HCT116 (cell line): ENCODE measurements around the gene SLC44A5. TPM values are rescaled to one million over a fixed set of nuclear protein-coding genes. Genes with fewer than 3 reads are reported as not detected.
"Not testable (repeated sequence)": the region's sequence is repeated elsewhere in the genome, so short reads cannot be mapped to it uniquely, and the experiment has no call there.

Source experiments
- ATAC-seq: fragments of 200-7000 bp; cut with Tn5 transposase; 2 replicates; pipeline ENCODE4 v1.9.1; 2020; ENCODE audit warnings: mild to moderate bottlenecking, moderate library complexity
- BruUV-seq: library from RNA; stranded (reverse); fragments of 400-500 nt; replicated peaks from 2 replicates; lab custom pipeline; 2021; lab: Mats Ljungman, UMichigan
- CTCF ChIA-PET: fragments of 300-600 bp; sonication (Branson Sonifier 250); formaldehyde crosslinking; loops from one replicate; lab custom pipeline; 2021; ENCODE audit warnings: antibody characterized with exemption; lab: Charles Lee
- POLR2A ChIA-PET: fragments of 300-600, 350-600 bp; sonication (Branson Sonifier 250); formaldehyde crosslinking; loops from one replicate; lab custom pipeline; 2021; ENCODE audit warnings: antibody characterized with exemption; lab: Charles Lee
- RAD21 ChIA-PET, 2 experiments: fragments of 300-600 bp; sonication (Branson Sonifier 250); formaldehyde crosslinking; loops; one replicate each; lab custom pipeline; 2023; ENCODE audit warnings: low total read pairs in 2 of 2; ENCODE audit not compliant: uncharacterized antibody in 2 of 2, unreplicated experiment in 2 of 2, low non-redundant PET in 1 of 2; lab: Charles Lee
- DNase-seq: peaks from one replicate; pipeline ENCODE4 v3.0.0-alpha.2; 2010; ENCODE audit warnings: low read depth, low spot score
- H2AFZ ChIP-seq: fragments of 200-600 bp; shearing (Covaris generic), sonication (generic); 2 replicates; pipeline ENCODE4 v1.6.1; 2017; ENCODE audit warnings: low read depth, mixed run types, mixed read lengths, antibody characterized with exemption, low read length; ENCODE audit not compliant: poor library complexity, severe bottlenecking
- H3K27ac ChIP-seq: 2 replicates; pipeline ENCODE4 v1.5.1; 2012; ENCODE audit warnings: low read depth, low read length
- H3K27me3 ChIP-seq: fragments of 200-600 bp; sonication (generic); 2 replicates; pipeline ENCODE4 v1.6.1; 2016; ENCODE audit warnings: mixed run types, low read length, mixed read lengths; ENCODE audit not compliant: insufficient read depth
- H3K36me3 ChIP-seq, 2 experiments: fragments of 200-500 bp in 1 of 2; fragments of 200-600 bp in 1 of 2; sonication (Bioruptor generic) in 1 of 2; sonication (generic) in 1 of 2; 2 replicates each; pipeline versions ENCODE4 v1.5.1 to v1.6.1; 2014 to 2016; ENCODE audit warnings: low read length in 2 of 2, inconsistent platforms in 1 of 2, mixed read lengths in 1 of 2, mixed run types in 1 of 2; ENCODE audit not compliant: insufficient read depth in 2 of 2, control insufficient read depth in 1 of 2
- H3K4me1 ChIP-seq, 2 experiments: fragments of 200-600 bp in 1 of 2; sonication (generic) in 1 of 2; 2 replicates each; pipeline versions ENCODE4 v1.5.1 to v1.6.1; 2012 to 2017; ENCODE audit warnings: low read length in 2 of 2, inconsistent platforms in 1 of 2, mild to moderate bottlenecking in 1 of 2, mixed read lengths in 1 of 2, mixed run types in 1 of 2, moderate library complexity in 1 of 2; ENCODE audit not compliant: insufficient read depth in 2 of 2, control insufficient read depth in 1 of 2
- H3K4me2 ChIP-seq: fragments of 200-600 bp; sonication (generic); 2 replicates; pipeline ENCODE4 v1.6.1; 2017; ENCODE audit warnings: mixed run types, low read length, mixed read lengths
- H3K4me3 ChIP-seq, 2 experiments: fragments of 200-600 bp in 1 of 2; sonication (generic) in 1 of 2; replicated peaks in 1 of 2; 2 replicates each; pipeline ENCODE4 v1.5.1; 2011 to 2016; ENCODE audit warnings: low read length in 2 of 2, control low read depth in 1 of 2, low read depth in 1 of 2, mild to moderate bottlenecking in 1 of 2, mixed read lengths in 1 of 2, mixed run types in 1 of 2
- H3K79me2 ChIP-seq: fragments of 200-600 bp; sonication (generic); 2 replicates; pipeline ENCODE4 v1.6.1; 2017; ENCODE audit warnings: mild to moderate bottlenecking, mixed run types, low read length, moderate library complexity, mixed read lengths; ENCODE audit not compliant: insufficient read depth
- H3K9ac ChIP-seq: fragments of 200-600 bp; sonication (generic); 2 replicates; pipeline ENCODE4 v1.6.1; 2016; ENCODE audit warnings: low read length, mixed read lengths
- H3K9me2 ChIP-seq: fragments of 200-600 bp; sonication (generic), shearing (Covaris generic); 2 replicates; pipeline ENCODE4 v1.6.1; 2017; ENCODE audit warnings: mixed run types, mild to moderate bottlenecking, moderate library complexity; ENCODE audit not compliant: insufficient read depth
- H3K9me3 ChIP-seq, 2 experiments: fragments of 200-500 bp in 1 of 2; fragments of 200-600 bp in 1 of 2; sonication (Bioruptor generic) in 1 of 2; sonication (generic) in 1 of 2; 2 replicates each; pipeline ENCODE4 v1.6.1; 2014 to 2017; ENCODE audit warnings: low read length in 2 of 2, mixed read lengths in 2 of 2, inconsistent platforms in 1 of 2, low read depth in 1 of 2, mild to moderate bottlenecking in 1 of 2, mixed run types in 1 of 2, moderate library complexity in 1 of 2; ENCODE audit not compliant: control insufficient read depth in 1 of 2, insufficient read depth in 1 of 2
- H4K20me1 ChIP-seq: fragments of 200-600 bp; sonication (generic), shearing (Covaris generic); 2 replicates; pipeline ENCODE4 v1.6.1; 2017; ENCODE audit warnings: mixed run types, mild to moderate bottlenecking, moderate library complexity; ENCODE audit not compliant: insufficient read depth
- CBX3 ChIP-seq: IDR thresholded peaks from 2 replicates; pipeline ENCODE4 v1.6.1; 2012; ENCODE audit warnings: low read depth
- CEBPB ChIP-seq: IDR thresholded peaks from 2 replicates; pipeline ENCODE4 v1.6.1; 2012; ENCODE audit warnings: low read depth
- EGR1 ChIP-seq: IDR thresholded peaks from 2 replicates; pipeline ENCODE4 v1.6.1; 2012; ENCODE audit warnings: low read depth
- EZH2 ChIP-seq: fragments of 200-600 bp; sonication (generic); IDR thresholded peaks from 2 replicates; pipeline ENCODE4 v1.6.1; 2017; ENCODE audit warnings: antibody characterized with exemption, mixed run types
- SIN3A ChIP-seq: IDR thresholded peaks from 2 replicates; pipeline ENCODE4 v1.6.1; 2012; ENCODE audit warnings: low read depth
- SP1 ChIP-seq: IDR thresholded peaks from 2 replicates; pipeline ENCODE4 v1.6.1; 2012; ENCODE audit warnings: low read depth
- YY1 ChIP-seq: IDR thresholded peaks from 2 replicates; pipeline ENCODE4 v1.6.1; 2011; ENCODE audit warnings: low read length, low read depth, moderate library complexity, mild to moderate bottlenecking; ENCODE audit not compliant: insufficient replicate concordance; ENCODE audit errors: extremely low read depth
- ZNF274 ChIP-seq: fragments of 200-500 bp; sonication (Bioruptor generic); IDR thresholded peaks from 2 replicates; pipeline ENCODE4 v1.6.1; 2014; ENCODE audit warnings: mild to moderate bottlenecking, low read depth, low read length, inconsistent platforms
- intact Hi-C: fragments of 100-400 bp; cut with micrococcal nuclease; formaldehyde crosslinking; loops from 2 replicates; pipeline ENCODE4 v1.10.0; 2022
- total RNA-seq: library from RNA; stranded (reverse); gene quantifications from one replicate; pipeline ENCODE4 v1.2.1, GENCODE V29; 2021; ENCODE audit not compliant: unreplicated experiment
- TF ChIP-seq, protein P1 (sequence below): IDR thresholded peaks from 2 replicates; pipeline ENCODE4 v1.6.1; 2012
- TF ChIP-seq, protein P2 (sequence below): IDR thresholded peaks from 2 replicates; pipeline ENCODE4 v1.6.1; 2012
- TF ChIP-seq, protein P3 (sequence below), 3 experiments: fragments of 200-600 bp in 1 of 3; sonication (generic) in 1 of 3; IDR thresholded peaks in 2 of 3; conservative IDR thresholded peaks in 1 of 3; 2 replicates each; pipeline ENCODE4 v1.5.1; 2012 to 2017; ENCODE audit warnings: low read depth in 2 of 3, low read length in 2 of 3, antibody characterized with exemption in 1 of 3, borderline replicate concordance in 1 of 3, control low read depth in 1 of 3, mild to moderate bottlenecking in 1 of 3, mixed read lengths in 1 of 3, mixed run types in 1 of 3, moderate library complexity in 1 of 3; ENCODE audit not compliant: insufficient read depth in 1 of 3

Gene SLC44A5
- total RNA-seq, 1 experiment from 2014 or later: 2.4 TPM

DNA sequence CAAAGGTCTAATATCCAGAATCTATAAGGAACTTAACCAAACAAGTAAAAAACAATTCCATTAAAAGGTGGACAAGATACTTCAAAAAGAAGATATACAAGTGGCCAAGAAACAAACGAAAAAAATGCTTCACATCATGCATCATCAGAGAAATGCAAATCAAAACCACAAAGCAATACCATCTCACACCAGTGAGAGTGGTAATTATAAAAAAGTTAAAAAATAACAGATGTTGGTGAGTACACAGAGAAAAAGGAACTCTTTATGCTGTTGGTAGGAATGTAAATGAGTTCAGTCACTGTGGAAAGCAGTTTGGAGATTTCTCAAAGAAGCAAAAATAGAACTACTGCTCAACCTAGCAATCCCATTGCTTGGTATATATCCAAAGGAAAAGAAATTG is 218.6 kb downstream of the SLC44A5 start:
- no peak overlapping the region for H2AFZ ChIP-seq
- H3K9ac ChIP-seq: no peak overlapping the region
- H3K27me3 ChIP-seq: no peaks in the 10 kb centered on the region
- H3K4me1 ChIP-seq: no peaks in the 10 kb centered on the region
- no peak for DNase-seq
- no peaks in the 10 kb centered on the region for H4K20me1 ChIP-seq
- no TSS peak for BruUV-seq
- H3K4me3 ChIP-seq: no peak overlapping the region
- RAD21 ChIA-PET: no interaction called here
- H3K9me2 ChIP-seq: no peaks in the 10 kb centered on the region
- CTCF ChIA-PET: no interaction called here
- no peaks in the 10 kb centered on the region for H3K79me2 ChIP-seq
- TF ChIP-seq, protein P1, sequence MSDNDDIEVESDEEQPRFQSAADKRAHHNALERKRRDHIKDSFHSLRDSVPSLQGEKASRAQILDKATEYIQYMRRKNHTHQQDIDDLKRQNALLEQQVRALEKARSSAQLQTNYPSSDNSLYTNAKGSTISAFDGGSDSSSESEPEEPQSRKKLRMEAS: no peak
- TF ChIP-seq CBX3 (no peak), YY1 (no peak), EGR1 (no peak), ZNF274 (no peak), SP1 (no peak), SIN3A (no peak), CEBPB (no peak), EZH2 (no peak)
- TF ChIP-seq, protein P2, sequence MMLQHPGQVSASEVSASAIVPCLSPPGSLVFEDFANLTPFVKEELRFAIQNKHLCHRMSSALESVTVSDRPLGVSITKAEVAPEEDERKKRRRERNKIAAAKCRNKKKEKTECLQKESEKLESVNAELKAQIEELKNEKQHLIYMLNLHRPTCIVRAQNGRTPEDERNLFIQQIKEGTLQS: no peak
- TF ChIP-seq, protein P3, sequence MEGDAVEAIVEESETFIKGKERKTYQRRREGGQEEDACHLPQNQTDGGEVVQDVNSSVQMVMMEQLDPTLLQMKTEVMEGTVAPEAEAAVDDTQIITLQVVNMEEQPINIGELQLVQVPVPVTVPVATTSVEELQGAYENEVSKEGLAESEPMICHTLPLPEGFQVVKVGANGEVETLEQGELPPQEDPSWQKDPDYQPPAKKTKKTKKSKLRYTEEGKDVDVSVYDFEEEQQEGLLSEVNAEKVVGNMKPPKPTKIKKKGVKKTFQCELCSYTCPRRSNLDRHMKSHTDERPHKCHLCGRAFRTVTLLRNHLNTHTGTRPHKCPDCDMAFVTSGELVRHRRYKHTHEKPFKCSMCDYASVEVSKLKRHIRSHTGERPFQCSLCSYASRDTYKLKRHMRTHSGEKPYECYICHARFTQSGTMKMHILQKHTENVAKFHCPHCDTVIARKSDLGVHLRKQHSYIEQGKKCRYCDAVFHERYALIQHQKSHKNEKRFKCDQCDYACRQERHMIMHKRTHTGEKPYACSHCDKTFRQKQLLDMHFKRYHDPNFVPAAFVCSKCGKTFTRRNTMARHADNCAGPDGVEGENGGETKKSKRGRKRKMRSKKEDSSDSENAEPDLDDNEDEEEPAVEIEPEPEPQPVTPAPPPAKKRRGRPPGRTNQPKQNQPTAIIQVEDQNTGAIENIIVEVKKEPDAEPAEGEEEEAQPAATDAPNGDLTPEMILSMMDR (IDR thresholded peaks at IDR 0.05 in 2 of 3, conservative IDR thresholded peaks at IDR 0.05 in 1 of 3; ENCODE audit: borderline replicate concordance in 1 of 3, insufficient read depth in 1 of 3, low read depth in 2 of 3, low read length in 2 of 3): no peak
- TF ChIP-seq, all 23 proteins: peak for 0
- intact Hi-C loops: no loop called here
- POLR2A ChIA-PET: no interaction called here
- H3K36me3 ChIP-seq: no peaks in the 10 kb centered on the region
- H3K9me3 ChIP-seq: no peaks in the 10 kb centered on the region; a peak in 1 of 4 replicates
- H3K27ac ChIP-seq: no peak overlapping the region
- no peak for ATAC-seq
- H3K4me2 ChIP-seq: no peak overlapping the region

DNA sequence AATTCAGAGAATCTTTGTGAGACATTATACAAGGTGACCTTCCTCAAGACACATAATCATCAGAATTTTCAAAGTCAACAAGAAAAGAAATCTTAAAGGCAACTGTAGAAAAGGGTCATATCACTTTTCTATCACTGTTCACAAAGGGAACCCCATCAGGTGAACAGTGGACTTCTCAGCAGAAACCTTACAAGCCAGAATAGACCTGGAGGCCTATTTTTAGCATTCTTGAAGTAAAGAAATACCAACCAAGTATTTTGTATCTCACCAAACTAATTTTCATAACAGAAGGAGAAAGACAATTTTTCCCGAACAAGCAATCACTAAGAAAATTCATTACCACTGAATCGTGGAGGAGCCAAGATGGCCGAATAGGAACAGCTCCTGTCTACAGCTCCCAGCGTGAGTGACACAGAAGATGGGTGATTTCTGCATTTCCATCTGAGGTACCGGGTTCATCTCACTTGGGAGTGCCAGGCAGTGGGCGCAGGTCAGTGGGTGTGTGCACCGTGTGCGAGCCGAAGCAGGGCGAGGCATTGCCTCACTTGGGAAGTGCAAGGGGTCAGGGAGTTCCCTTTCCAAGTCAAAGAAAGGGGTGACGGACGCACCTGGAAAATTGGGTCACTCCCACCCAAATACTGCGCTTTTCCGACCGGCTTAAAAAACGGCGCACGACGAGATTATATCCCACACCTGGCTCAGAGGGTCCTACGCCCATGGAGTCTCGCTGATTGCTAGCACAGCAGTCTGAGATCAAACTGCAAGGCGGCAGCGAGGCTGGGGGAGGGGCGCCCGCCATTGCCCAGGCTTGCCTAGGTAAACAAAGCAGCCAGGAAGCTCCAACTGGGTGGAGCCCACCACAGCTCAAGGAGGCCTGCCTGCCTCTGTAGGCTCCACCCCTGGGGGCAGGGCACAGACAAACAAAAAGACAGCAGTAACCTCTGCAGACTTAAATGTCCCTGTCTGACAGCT is 235.2 kb downstream of the SLC44A5 start:
- peak overlapping the region; percentile 62 for H3K9ac ChIP-seq
- POLR2A ChIA-PET, intact Hi-C loops, RAD21 ChIA-PET, H3K27me3 ChIP-seq, H3K79me2 ChIP-seq, H3K9me3 ChIP-seq, DNase-seq, H3K9me2 ChIP-seq, CTCF ChIA-PET, H4K20me1 ChIP-seq, H3K36me3 ChIP-seq: not testable (repeated sequence)
- peak overlapping the region; percentile 77 for H3K4me2 ChIP-seq
- peak overlapping the region; percentile 40 to 60 for H3K4me3 ChIP-seq
- H2AFZ ChIP-seq: peak overlapping the region; percentile 68
- peak; percentile 66 for ATAC-seq
- peak overlapping the region; percentile 45 for H3K27ac ChIP-seq
- peaks cover 14 to 25% of the 10 kb centered on the region in 2 experiments for H3K4me1 ChIP-seq
- BruUV-seq: TSS peak; percentile 71
